K562 (cell line): Measurements from ENCODE around the gene CRYGB. TPM values are rescaled to one million over a fixed set of nuclear protein-coding genes. Genes with fewer than 3 reads are reported as not detected.

Experiments
- ATAC-seq: fragments of 200-7000 bp; cut with Tn5 transposase; 3 replicates; pipeline ENCODE4 v1.9.1; 2020; ENCODE audit warnings: moderate library complexity
- BruUV-seq: library from RNA; stranded (reverse); fragments of 400-500 nt; replicated peaks from 2 replicates; lab custom pipeline; 2021; lab: Mats Ljungman, UMichigan
- CTCF ChIA-PET: fragments of 300-600 bp; formaldehyde crosslinking; extraction: SDS; loops from one replicate; lab custom pipeline; 2021; ENCODE audit warnings: low intra/inter-chr PET ratio; lab: Yijun Ruan, JAX
- POLR2A ChIA-PET: fragments of 300-600, 350-650 bp; sonication (Branson Sonifier 250); formaldehyde crosslinking; extraction: SDS; loops from one replicate; lab custom pipeline; 2021; ENCODE audit warnings: antibody characterized with exemption, inconsistent platforms; lab: Yijun Ruan, JAX
- DNase-seq, 4 experiments: peaks; one replicate each; pipeline versions ENCODE4 v3.0.0 to v3.0.0-alpha.2; 2011 to 2018; ENCODE audit warnings: low spot score in 3 of 4, mixed read lengths in 3 of 4; ENCODE audit errors: extremely low read depth in 1 of 4
- FAIRE-seq: peaks from 2 replicates; lab custom pipeline; 2011; peaks lifted over from hg19 to GRCh38; lab: Jason Lieb, UNC
- H2AFZ ChIP-seq: 2 replicates; pipeline ENCODE4 v1.6.0; 2011; ENCODE audit warnings: low read depth, low read length, control low read depth, inconsistent platforms
- H3K27ac ChIP-seq: fragments of 200-600 bp; 3 replicates; pipeline ENCODE4 v1.8.0; 2011; ENCODE audit warnings: low read depth, mild to moderate bottlenecking, control low read depth, inconsistent platforms, low read length, moderate library complexity, mixed read lengths; ENCODE audit errors: extremely low read depth
- H3K27me3 ChIP-seq, 2 experiments: fragments of 300-600 bp in 1 of 2; 2 replicates in 1 of 2; 3 replicates in 1 of 2; pipeline versions ENCODE4 v1.6.0 to v1.8.0; 2011; ENCODE audit warnings: inconsistent platforms in 2 of 2, low read length in 2 of 2, mild to moderate bottlenecking in 1 of 2, mixed read lengths in 1 of 2, moderate library complexity in 1 of 2; ENCODE audit not compliant: control insufficient read depth in 2 of 2, insufficient read depth in 2 of 2
- H3K36me3 ChIP-seq: fragments of 300-600 bp; 3 replicates; pipeline ENCODE4 v1.8.0; 2011; ENCODE audit warnings: mild to moderate bottlenecking, low read length, inconsistent platforms; ENCODE audit not compliant: control insufficient read depth, insufficient read depth
- H3K4me1 ChIP-seq, 2 experiments: fragments of 200-600 bp in 1 of 2; replicated peaks in 1 of 2; 2 replicates in 1 of 2; 3 replicates in 1 of 2; pipeline versions ENCODE4 v1.5.1 to v1.8.0; 2011; ENCODE audit warnings: inconsistent platforms in 2 of 2, low read length in 2 of 2, mild to moderate bottlenecking in 1 of 2, mixed read lengths in 1 of 2, moderate library complexity in 1 of 2; ENCODE audit not compliant: control insufficient read depth in 2 of 2, insufficient read depth in 2 of 2
- H3K4me2 ChIP-seq: 2 replicates; pipeline ENCODE4 v1.6.1; 2011; ENCODE audit warnings: low read length, control low read depth, inconsistent platforms, mixed read lengths; ENCODE audit not compliant: insufficient read depth
- H3K4me3 ChIP-seq: fragments of 200-600 bp; sonication (generic), shearing (Covaris generic); 2 replicates; pipeline ENCODE4 v1.5.1; 2016; ENCODE audit warnings: control low read depth, inconsistent platforms
- H3K79me2 ChIP-seq: fragments of 200-600 bp; 3 replicates; pipeline ENCODE4 v1.8.0; 2011; ENCODE audit warnings: low read length, inconsistent platforms; ENCODE audit not compliant: control insufficient read depth, insufficient read depth
- H3K9ac ChIP-seq, 2 experiments: 2 replicates each; pipeline versions ENCODE4 v1.6.0 to v1.6.1; 2011; ENCODE audit warnings: low read depth in 2 of 2, low read length in 2 of 2, control low read depth in 1 of 2, inconsistent platforms in 1 of 2, mild to moderate bottlenecking in 1 of 2, mixed read lengths in 1 of 2; ENCODE audit not compliant: insufficient read depth in 1 of 2
- H3K9me1 ChIP-seq: one replicate; pipeline ENCODE4 v1.6.0; 2011; ENCODE audit warnings: inconsistent platforms, mild to moderate bottlenecking, low read length, moderate library complexity; ENCODE audit not compliant: control insufficient read depth, insufficient read depth
- H3K9me3 ChIP-seq: replicated peaks from 2 replicates; pipeline ENCODE4 v1.5.1; 2011; ENCODE audit warnings: low read depth, low read length, inconsistent platforms; ENCODE audit not compliant: control insufficient read depth, insufficient read depth
- H4K20me1 ChIP-seq: replicated peaks from 2 replicates; pipeline ENCODE4 v1.6.1; 2011; ENCODE audit warnings: low read length, inconsistent platforms, mixed read lengths; ENCODE audit not compliant: control insufficient read depth, insufficient read depth
- ATF4 ChIP-seq: fragments of 450-650 bp; formaldehyde crosslinking; IDR thresholded peaks from 2 replicates; pipeline ENCODE4 v1.4.0; 2022; ENCODE audit warnings: mild to moderate bottlenecking, moderate library complexity
- CEBPB ChIP-seq: fragments of 450-650 bp; IDR thresholded peaks from 2 replicates; pipeline ENCODE4 v1.6.1; 2016; ENCODE audit warnings: missing genetic modification characterization, missing compliant biosample characterization
- KHSRP ChIP-seq: fragments of 450-650 bp; IDR thresholded peaks from 2 replicates; pipeline ENCODE4 v1.6.1; 2017
- NELFE ChIP-seq: IDR thresholded peaks from 2 replicates; pipeline ENCODE4 v1.6.1; 2011; ENCODE audit warnings: mild to moderate bottlenecking; ENCODE audit not compliant: insufficient read depth, insufficient read length
- NFIX ChIP-seq: fragments of 250-450 bp; sonication (Bioruptor Pico); IDR thresholded peaks from 2 replicates; pipeline ENCODE4 v1.4.0; 2020; ENCODE audit warnings: low read depth, mild to moderate bottlenecking, moderate library complexity
- ZNF24 ChIP-seq: fragments of 450-650 bp; IDR thresholded peaks from 2 replicates; pipeline ENCODE4 v1.6.1; 2016
- ZNF584 ChIP-seq: fragments of 200-800 bp; sonication (Bioruptor generic); IDR thresholded peaks from 2 replicates; pipeline ENCODE4 v1.6.1; 2016; ENCODE audit warnings: low read depth, mild to moderate bottlenecking, missing genetic modification characterization, missing compliant biosample characterization
- ZNF75A ChIP-seq: fragments of 450-650 bp; formaldehyde crosslinking; IDR thresholded peaks from 2 replicates; pipeline ENCODE4 v1.4.0; 2020; ENCODE audit warnings: mild to moderate bottlenecking
- WGBS: fragments of 100-300 bp; shearing (Covaris generic); methylation state at CpG from one replicate; pipeline ENCODE4 v1.1.6; 2016; ENCODE audit warnings: low coverage, mixed read lengths; ENCODE audit not compliant: insufficient coverage; ENCODE audit errors: missing lambda C conversion rate; 5-methylcytosine and 5-hydroxymethylcytosine counted together
- in situ Hi-C: fragments of 300-500 bp; cut with MboI; formaldehyde crosslinking; loops from 4 replicates; pipeline ENCODE4 v1.15.0; 2018; ENCODE audit warnings: inconsistent platforms, mixed read lengths
- intact Hi-C: fragments of 100-400 bp; cut with micrococcal nuclease; formaldehyde crosslinking; loops from 2 replicates; pipeline ENCODE4 v1.14.2; 2022
- polyA plus RNA-seq, 8 experiments: library from polyadenylated mRNA; depleted of rRNA in 4 of 8; stranded (reverse) in 5 of 8; unstranded in 3 of 8; fragments of >200 nt; fragmentation: Nextera tagmentation in 2 of 8; fragmentation: Illumina TruSeq in 1 of 8; extraction: Ambion mirVana in 2 of 8; extraction: Trizol in 1 of 8; gene quantifications; 2 replicates each; pipeline versions ENCODE4 v1.2.1 to v1.2.3, GENCODE V29; 2011 to 2014; ENCODE audit warnings: inconsistent platforms in 1 of 8, missing spikeins in 1 of 8
- total RNA-seq, 7 experiments: library from RNA; depleted of rRNA in 6 of 7; stranded (reverse); fragments of >200 nt in 6 of 7; fragmentation: Illumina TruSeq in 2 of 7; extraction: Trizol in 2 of 7; gene quantifications; 2 replicates each; pipeline versions ENCODE4 v1.2.1 to v1.2.3, GENCODE V29; 2011 to 2021; ENCODE audit warnings: low replicate concordance in 1 of 7

The CRYGB gene
- total and polyA plus RNA-seq, 9 of the 15 experiments (the other 6 are each of a cell fraction or from before 2014, with no cell fraction given), result not detected

- intact Hi-C loops, result loop anchor here (10.0 kb wide), 1 partner anchor 196 kb away; no protein-coding TSS in a partner anchor
These were observed 33.2 kb upstream of the CRYGB start for GRCh38 chr2:208179028-208179609.

More at GRCh38 chr2:208179028-208179609, 33.2 kb upstream of the CRYGB start:
- BruUV-seq, result no TSS peak
- in situ Hi-C loops, result no loop called here
- no peak for FAIRE-seq
- 0 out of 3 replicates have a peak, but pooled peaks have one; percentile 13 for ATAC-seq
- Histone ChIP-seq H3K9ac (no peak overlapping the region; a peak in 1 of 4 replicates), H3K4me3 (no peak overlapping the region), H3K27me3 (no peaks in the 10 kb centered on the region), H3K36me3 (no peaks in the 10 kb centered on the region), H3K4me2 (no peak overlapping the region), H4K20me1 (no peaks in the 10 kb centered on the region), H3K9me3 (no peaks in the 10 kb centered on the region; the same call in 1 of the 2 replicates), H3K9me1 (no peaks in the 10 kb centered on the region), H3K27ac (no peak overlapping the region), H2AFZ (no peak overlapping the region), H3K4me1 (peaks cover 3 to 6% of the 10 kb centered on the region in 2 experiments; a peak in 3 of 5 replicates), H3K79me2 (no peaks in the 10 kb centered on the region)
- POLR2A ChIA-PET, result no interaction called here
- no peak for TF ChIP-seq ZNF75A (CRISPR knock-in tag)
- TF ChIP-seq KHSRP, result no peak
- TF ChIP-seq ZNF584, result no peak
- TF ChIP-seq CEBPB, result peak; percentile 64
- TF ChIP-seq NFIX, result no peak
- no peak for TF ChIP-seq NELFE
- TF ChIP-seq ATF4 (CRISPR knock-in tag), result no peak
- peak; percentile 95 for TF ChIP-seq ZNF24
- no peak for DNase-seq
- WGBS, result 13% methylated on average over 3 of the region's 4 CpGs
- CTCF ChIA-PET, result no interaction called here
